GM21737 (cell line): ENCODE data around the gene TCEAL2.
"Not testable (repeated sequence)": the region's sequence is repeated elsewhere in the genome, so short reads cannot be mapped to it uniquely, and the experiment has no call there.

Experiments
- ATAC-seq: cut with Tn5 transposase; IDR thresholded peaks from one replicate; pipeline ENCODE4 v1.9.1; 2021; ENCODE audit warnings: mild to moderate bottlenecking, moderate library complexity; ENCODE audit not compliant: unreplicated experiment

TCEAL2 gene

GRCh38 chrX:102125436-102125835, at the start of gene TCEAL2:
Gene TCEAL2, plus strand, starts transcription at chrX:102125679. Its CDS starts 1,152 bp downstream, at chrX:102126831.
- ATAC-seq: not testable (repeated sequence)

DNA sequence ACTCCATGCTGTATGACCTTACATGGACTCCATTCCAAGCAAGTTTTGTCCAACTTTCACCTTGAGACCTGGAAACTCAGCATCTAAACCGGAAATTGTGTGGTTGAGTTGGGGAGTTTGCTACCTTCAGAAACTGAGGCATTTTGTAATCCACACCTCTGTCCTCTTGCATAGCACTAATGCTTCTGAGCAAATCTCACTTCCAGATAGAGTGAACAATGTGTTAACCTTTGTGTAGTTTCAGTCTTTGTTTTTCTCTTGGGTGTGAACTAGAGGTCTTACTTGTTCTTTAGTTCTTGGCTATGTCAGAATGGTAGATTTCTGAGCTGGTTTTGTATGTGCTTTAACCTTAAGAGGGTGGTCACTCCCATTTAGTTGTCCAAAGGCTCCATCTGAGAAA, 48.1 kb upstream of the TCEAL2 start:
- ATAC-seq: no peak

GRCh38 chrX:102085706-102086105, 39.8 kb upstream of the TCEAL2 start:
- ATAC-seq: no peak

GRCh38 chrX:102113367-102113766, 12.1 kb upstream of the TCEAL2 start:
- no peak for ATAC-seq

- ATAC-seq: no peak
Measured at GRCh38 chrX:102115748-102116147, 9.7 kb upstream of the TCEAL2 start.

DNA sequence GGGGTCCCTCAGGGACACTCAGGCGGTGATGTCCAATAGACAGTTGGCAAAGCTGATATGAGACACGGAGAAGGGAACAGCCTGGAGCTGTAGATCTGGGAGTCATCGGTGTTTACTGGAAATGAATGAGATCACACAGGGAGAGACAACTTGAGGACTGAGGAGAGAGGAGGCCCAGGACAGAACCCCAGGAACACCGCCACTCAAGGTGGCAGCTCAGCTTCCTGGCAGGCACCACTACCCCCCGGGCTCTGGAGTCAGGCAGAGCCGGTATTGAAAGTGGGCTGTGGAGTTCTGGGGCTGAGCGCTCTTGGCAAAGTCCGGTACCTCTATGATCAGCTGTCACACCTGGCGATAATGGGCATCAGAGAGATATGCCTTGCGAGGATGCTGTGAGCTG, 465 bp upstream of the TCEAL2 start:
- ATAC-seq: not testable (repeated sequence)

- not testable (repeated sequence) for ATAC-seq
Measured at GRCh38 chrX:102126080-102126818, 770 bp downstream of the TCEAL2 start.

DNA sequence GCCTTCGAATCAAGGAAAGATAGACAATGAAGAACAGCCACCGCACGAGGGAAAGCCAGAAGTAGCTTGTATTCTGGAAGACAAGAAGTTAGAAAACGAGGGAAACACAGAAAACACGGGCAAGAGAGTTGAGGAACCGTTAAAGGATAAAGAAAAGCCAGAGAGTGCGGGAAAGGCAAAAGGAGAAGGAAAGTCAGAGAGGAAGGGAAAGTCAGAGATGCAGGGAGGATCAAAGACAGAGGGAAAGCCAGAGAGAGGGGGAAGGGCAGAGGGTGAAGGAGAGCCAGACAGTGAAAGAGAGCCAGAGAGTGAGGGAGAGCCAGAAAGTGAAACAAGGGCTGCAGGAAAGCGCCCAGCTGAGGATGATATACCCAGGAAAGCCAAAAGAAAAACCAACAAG, 1.4 kb downstream of the TCEAL2 start:
- no peak for ATAC-seq

GRCh38 chrX:102129473-102129872, 4.0 kb downstream of the TCEAL2 start:
- no peak for ATAC-seq

DNA sequence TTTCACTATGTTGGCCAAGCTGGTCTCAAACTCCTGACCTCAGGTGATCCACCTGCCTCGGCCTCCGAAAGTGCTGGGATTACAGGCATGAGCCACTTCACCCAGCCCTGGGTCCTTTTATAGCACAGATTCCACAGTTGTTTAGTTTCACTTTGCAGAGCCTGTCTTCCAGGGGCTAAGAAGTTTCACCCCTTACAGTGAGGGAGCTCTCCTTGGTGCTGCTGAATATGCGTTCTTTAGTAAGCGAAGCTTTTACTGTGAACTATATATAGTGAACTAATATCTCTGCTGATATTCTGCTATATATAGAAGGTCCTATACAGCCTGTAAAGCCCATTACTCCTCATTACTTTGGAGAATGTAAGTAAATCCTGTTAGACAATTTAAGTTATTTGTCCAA, 12.6 kb downstream of the TCEAL2 start:
- ATAC-seq: no peak

- ATAC-seq: not testable (repeated sequence)
Measured at GRCh38 chrX:102140876-102141275, 15.4 kb downstream of the TCEAL2 start.

- ATAC-seq: not testable (repeated sequence)
Measured at GRCh38 chrX:102141631-102142030, 16.2 kb downstream of the TCEAL2 start.

GRCh38 chrX:102142274-102142673, 16.8 kb downstream of the TCEAL2 start, which contains the start of gene TCEAL6:
Gene TCEAL6, minus strand, starts transcription at chrX:102142481.
- not testable (repeated sequence) for ATAC-seq

DNA sequence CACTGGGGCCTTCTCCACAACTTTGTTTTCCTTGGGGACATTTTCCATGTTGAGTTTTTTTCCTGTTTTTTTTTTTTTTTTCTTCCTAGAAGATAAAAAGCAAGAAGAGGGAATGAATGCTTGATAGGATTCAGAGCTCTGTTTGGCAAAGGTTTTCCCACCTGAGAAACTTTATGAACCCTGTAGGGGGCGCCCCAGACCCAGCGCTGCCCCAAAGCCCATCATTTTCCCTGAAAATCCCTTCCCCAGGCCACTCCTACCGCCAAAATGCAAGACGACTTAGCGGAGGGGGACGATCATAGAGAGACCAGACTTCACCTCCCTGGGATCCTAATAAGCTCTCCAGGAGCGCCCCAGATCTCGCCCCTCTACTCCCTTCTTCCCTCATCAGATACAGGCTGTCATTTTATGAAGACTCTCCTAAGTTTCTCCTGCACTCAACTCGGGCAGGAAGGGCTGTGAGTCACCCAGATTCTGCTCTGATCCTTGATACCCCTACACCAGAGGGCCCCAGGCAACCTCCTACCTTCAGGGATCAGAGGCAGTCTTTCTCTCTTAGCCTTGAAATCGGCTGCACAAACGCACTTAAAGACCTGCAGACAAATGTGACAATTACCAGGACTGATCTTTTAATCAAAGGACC, 28.9 kb downstream of the TCEAL2 start:
- no peak for ATAC-seq

DNA sequence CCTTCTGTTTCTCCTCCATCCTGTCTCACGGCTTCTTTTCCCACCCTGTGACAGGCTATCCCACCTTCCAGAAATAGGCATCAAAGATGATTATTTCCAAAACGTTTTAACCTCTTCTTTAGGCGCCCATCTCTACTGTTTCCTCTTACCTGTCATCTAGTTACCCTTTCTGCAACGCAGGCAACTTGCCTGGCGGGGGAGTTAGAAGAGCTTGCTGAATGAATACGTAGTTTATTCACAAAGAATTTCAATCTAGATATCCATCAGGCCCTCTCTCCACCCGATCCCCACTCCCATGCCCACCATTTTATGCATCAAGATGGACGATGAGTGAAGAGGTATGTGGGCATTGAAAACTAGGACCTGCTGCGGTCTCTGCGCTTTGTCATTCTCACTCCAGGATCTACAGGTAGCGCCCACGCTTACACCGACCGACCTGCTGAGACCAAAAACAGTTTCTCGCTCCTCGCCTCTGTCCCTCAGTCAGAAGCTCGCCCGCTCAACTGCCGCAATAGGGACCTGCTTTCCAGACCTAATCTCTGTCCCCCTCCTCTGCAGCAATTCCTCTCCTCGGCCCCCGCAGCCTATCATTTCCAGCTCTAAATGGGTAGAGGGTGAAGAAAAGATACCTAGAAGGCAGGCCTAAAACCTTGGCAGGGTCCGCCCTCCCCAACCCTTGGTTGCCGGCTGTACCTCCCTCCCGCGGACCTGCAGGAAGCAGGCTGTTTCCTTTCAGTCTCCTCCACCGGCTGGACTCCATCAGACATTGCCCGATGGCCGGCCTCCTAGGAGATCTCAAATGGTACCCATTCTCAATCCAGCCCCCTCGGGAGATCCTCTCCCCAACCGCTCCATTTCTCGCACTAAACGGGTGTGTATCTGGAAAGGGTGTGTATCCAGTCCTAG, 29.7 kb downstream of the TCEAL2 start:
- peak; percentile 53 for ATAC-seq

GRCh38 chrX:102155806-102156179, 30.3 kb downstream of the TCEAL2 start, which contains the start of gene BEX5:
Gene BEX5, minus strand, starts transcription at chrX:102155977. Its CDS starts 1,712 bp downstream, at chrX:102154265.
- peak; percentile 98 for ATAC-seq
